Esophagus squamous epithelium (tissue), 5 donors: ENCODE data around the gene RGS8. TPM values are rescaled to one million over a fixed set of nuclear protein-coding genes. Genes with fewer than 3 reads are reported as not detected.
"Not testable (repeated sequence)": the region's sequence is repeated elsewhere in the genome, so short reads cannot be mapped to it uniquely, and the experiment has no call there.

ENCODE experiments used
- DNase-seq: peaks from one replicate; lab custom pipeline; 2025; lab: John Stamatoyannopoulos, UW
- H3K27ac ChIP-seq, 4 donors: fragments of 200-600 bp; sonication (generic); one replicate each; pipeline ENCODE4 v1.5.1; 2016 to 2019; ENCODE audit warnings: mild to moderate bottlenecking in 1 of 4
- H3K27me3 ChIP-seq, 4 donors: fragments of 200-600 bp; sonication (generic); 1 replicate in 3 of 4; 2 replicates in 1 of 4; pipeline versions ENCODE4 v1.5.1 to v1.6.0; 2017 to 2021; ENCODE audit warnings: antibody characterized with exemption in 1 of 4
- H3K36me3 ChIP-seq, 3 donors: fragments of 200-600 bp; sonication (generic); one replicate each; pipeline ENCODE4 v1.5.1; 2016 to 2019
- H3K4me1 ChIP-seq, 3 donors: fragments of 200-600 bp; sonication (generic); one replicate each; pipeline ENCODE4 v1.5.1; 2017 to 2019
- H3K4me3 ChIP-seq, 4 donors: fragments of 200-600 bp; sonication (generic); 1 replicate in 3 of 4; 2 replicates in 1 of 4; pipeline ENCODE4 v1.5.1; 2016 to 2019; ENCODE audit warnings: mild to moderate bottlenecking in 2 of 4, moderate library complexity in 1 of 4
- H3K9me3 ChIP-seq, 3 donors: fragments of 200-600 bp; sonication (generic); one replicate each; pipeline ENCODE4 v1.5.1; 2016 to 2019
- POLR2A ChIP-seq, 4 donors: fragments of 450-650 bp; IDR thresholded peaks; one replicate each; pipeline ENCODE4 v1.6.1; 2017; ENCODE audit warnings: antibody characterized with exemption in 4 of 4, mild to moderate bottlenecking in 4 of 4, moderate library complexity in 3 of 4
- whole genome bisulfite sequencing, 2 donors: methylation state at CpG; one replicate each; pipeline ENCODE4 v1.1.5; 2018; 5-methylcytosine and 5-hydroxymethylcytosine counted together
- intact Hi-C: fragments of 100-400 bp; cut with DNase I; formaldehyde crosslinking; loops from one replicate; pipeline ENCODE4 v1.15.0; 2022
- total RNA-seq, 4 donors: library from RNA; depleted of rRNA; stranded (reverse); fragments of >200 nt; gene quantifications; one replicate each; pipeline ENCODE4 v1.1.0, GENCODE V29; 2016
- TF ChIP-seq, protein P1 (sequence below), 6 experiments: fragments of 450-650 bp in 4 of 6; fragments of 200-600 bp in 2 of 6; sonication (generic) in 2 of 6; IDR thresholded peaks; one replicate each; pipeline ENCODE4 v1.5.1; 2016 to 2019; ENCODE audit warnings: antibody characterized with exemption in 6 of 6, mild to moderate bottlenecking in 4 of 6, moderate library complexity in 4 of 6
- donor health status: DM: yes; HTN: yes; CAD: no.

Gene RGS8
- total RNA-seq, 4 donors from 2014 or later, result not detected

DNA sequence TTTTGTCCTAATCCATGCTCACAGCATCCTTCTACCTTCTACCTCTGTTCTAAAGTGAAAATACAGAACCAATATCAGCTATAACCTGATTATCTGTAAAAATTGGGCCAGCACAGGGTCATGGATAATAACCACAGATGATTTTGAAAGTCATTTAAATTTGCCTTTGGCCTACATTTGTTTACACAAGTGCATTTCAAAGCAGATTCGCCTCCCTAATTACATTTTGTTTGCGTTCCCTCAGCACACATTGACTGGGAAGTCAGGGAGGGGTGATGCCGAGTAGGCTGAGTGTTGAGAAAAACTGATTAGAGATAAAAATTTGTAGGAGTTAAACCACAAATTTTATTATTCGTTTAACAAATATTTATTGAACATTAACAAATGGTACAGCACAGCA, 19.2 kb upstream of the RGS8 start:
- intact Hi-C loops, result no loop called here
- Histone ChIP-seq H3K27ac (no peak overlapping the region), H3K36me3 (no peaks in the 10 kb centered on the region), H3K4me1 (peaks cover 0 to 19% (median 6%) of the 10 kb centered on the region in 3 donors), H3K9me3 (no peaks in the 10 kb centered on the region), H3K27me3 (no peaks in the 10 kb centered on the region), H3K4me3 (no peak overlapping the region)
- no peak for DNase-seq
- TF ChIP-seq, protein P1, sequence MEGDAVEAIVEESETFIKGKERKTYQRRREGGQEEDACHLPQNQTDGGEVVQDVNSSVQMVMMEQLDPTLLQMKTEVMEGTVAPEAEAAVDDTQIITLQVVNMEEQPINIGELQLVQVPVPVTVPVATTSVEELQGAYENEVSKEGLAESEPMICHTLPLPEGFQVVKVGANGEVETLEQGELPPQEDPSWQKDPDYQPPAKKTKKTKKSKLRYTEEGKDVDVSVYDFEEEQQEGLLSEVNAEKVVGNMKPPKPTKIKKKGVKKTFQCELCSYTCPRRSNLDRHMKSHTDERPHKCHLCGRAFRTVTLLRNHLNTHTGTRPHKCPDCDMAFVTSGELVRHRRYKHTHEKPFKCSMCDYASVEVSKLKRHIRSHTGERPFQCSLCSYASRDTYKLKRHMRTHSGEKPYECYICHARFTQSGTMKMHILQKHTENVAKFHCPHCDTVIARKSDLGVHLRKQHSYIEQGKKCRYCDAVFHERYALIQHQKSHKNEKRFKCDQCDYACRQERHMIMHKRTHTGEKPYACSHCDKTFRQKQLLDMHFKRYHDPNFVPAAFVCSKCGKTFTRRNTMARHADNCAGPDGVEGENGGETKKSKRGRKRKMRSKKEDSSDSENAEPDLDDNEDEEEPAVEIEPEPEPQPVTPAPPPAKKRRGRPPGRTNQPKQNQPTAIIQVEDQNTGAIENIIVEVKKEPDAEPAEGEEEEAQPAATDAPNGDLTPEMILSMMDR (IDR thresholded peaks at IDR 0.05), result no peak
- TF ChIP-seq POLR2A (IDR thresholded peaks at IDR 0.05), result no peak
- 47 to 59% methylated on average over 4 of the region's 4 CpGs for WGBS, 2 donors

DNA sequence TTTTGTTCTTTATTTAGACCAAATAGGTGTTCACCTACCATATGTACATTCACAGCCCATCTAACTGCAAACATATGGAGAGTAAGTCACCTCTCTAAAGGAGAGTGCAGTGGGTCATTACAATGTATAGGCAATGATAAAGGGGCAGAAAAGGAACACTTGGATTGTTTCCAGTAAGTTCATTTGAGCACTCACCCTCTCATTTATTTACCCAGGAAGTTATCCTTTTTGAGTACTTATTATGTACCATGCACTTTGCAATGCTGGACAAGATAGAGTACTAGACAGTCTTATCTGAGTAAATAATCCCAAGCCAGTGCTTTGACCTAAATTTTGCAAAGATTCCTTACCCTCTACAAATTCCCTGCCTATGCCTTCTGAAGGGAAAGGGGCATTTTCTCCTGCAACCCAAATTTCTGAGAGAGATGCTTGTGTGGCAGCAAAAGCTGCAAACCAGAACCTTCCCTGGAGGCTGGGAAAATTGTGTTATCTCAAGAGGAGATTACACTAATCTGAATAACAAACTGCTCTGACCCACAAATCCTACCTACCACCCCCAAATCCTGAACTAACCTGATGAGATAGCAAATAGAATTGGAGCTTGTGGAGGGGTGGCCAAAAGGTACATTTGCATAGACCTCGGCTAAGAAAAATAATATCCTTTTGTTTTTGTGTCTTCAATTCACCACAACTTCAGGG, 18.6 kb upstream of the RGS8 start:
- no peak for DNase-seq
- Histone ChIP-seq H3K4me1 (peaks cover 0 to 21% (median 6%) of the 10 kb centered on the region in 3 donors), H3K9me3 (no peaks in the 10 kb centered on the region), H3K4me3 (no peak overlapping the region), H3K27me3 (no peaks in the 10 kb centered on the region), H3K27ac (no peak overlapping the region), H3K36me3 (no peaks in the 10 kb centered on the region)
- no peak for TF ChIP-seq POLR2A (IDR thresholded peaks at IDR 0.05)
- TF ChIP-seq, protein P1 (IDR thresholded peaks at IDR 0.05), result no peak
- WGBS, 2 donors, result 63 to 65% methylated on average over 1 of the region's 1 CpG
- intact Hi-C loops, result no loop called here

DNA sequence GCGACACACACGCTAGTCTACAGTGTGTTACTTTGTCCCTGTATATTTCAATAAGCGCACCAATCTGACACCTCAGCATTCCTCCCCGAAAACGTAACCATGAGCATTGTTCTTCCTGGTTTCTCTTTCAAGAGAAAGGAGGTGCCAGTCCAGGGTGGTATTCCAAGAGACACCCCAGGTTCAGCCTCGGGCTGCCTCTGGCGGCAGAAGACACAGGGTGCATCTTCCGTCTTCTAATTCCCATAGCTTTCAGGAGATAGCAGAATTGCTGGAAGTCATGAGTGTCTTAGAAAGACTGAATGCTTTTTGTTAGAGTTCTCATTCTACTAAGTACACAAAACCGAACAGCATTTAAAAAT, 15.9 kb upstream of the RGS8 start:
- peak overlapping the region; percentile 5 to 32 (median 22) for H3K4me3 ChIP-seq
- no peaks in the 10 kb centered on the region for H3K27me3 ChIP-seq
- WGBS, 2 donors, result 71 to 79% methylated on average over 9 of the region's 9 CpGs
- TF ChIP-seq POLR2A (IDR thresholded peaks at IDR 0.05), result no peak
- TF ChIP-seq, protein P1 (IDR thresholded peaks at IDR 0.05), result peak in 1 of 6 experiments; percentile 15
- intact Hi-C loops, result no loop called here
- H3K27ac ChIP-seq, result peak overlapping the region in 1 of 4 donors; percentile 43
- H3K9me3 ChIP-seq, result no peaks in the 10 kb centered on the region
- DNase-seq, result no peak
- H3K4me1 ChIP-seq, result peaks cover 0 to 21% (median 6%) of the 10 kb centered on the region in 3 donors
- H3K36me3 ChIP-seq, result no peaks in the 10 kb centered on the region

DNA sequence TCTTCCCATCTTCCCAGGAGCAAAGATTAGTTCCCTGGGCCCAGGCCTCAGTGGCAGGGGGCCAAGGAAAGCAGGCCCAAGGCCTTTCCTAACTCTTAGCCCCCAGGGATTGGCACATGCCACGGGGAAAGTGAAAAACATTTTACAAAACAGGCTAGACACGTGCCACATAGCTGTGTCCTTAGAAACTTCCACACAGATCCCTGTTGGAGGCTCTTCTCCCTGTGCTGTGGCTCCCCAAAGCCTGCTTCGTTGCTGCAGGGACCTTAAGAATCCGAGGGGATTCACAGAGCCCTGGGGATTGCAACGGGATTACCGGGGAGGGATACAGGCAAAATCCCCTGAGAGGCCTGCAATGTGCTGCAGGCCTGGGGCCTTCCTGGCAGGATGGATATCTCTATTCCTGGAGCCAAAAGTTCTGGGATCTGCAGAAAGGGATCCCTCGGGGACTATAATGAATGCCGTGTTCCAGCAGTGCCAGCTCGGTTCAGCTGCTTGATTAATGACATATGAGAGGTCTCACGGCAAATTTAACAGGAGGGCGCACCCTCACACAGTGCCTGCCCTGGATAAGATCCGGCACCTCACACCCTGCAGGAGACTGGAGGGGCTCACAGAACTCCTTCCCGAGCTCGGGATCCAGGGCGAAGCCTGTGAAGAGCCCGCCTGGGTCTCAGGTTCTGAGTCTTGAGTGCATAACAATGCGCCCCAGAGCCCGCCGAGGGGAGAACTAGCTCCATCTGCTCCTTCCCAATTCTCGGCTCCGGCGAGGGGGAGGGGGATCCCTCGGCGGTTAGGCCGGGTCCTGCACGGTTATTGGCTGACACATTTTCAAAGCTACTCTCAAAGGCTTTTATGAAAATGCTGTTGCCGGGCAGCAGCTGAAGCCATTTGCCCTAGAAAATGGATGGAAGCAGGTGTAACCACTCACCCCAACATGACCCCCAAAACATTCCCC, 15.3 kb upstream of the RGS8 start:
- H3K27ac ChIP-seq, result peak overlapping the region in 1 of 4 donors; percentile 43
- H3K27me3 ChIP-seq, result no peaks in the 10 kb centered on the region
- H3K9me3 ChIP-seq, result no peaks in the 10 kb centered on the region
- DNase-seq, result no peak
- intact Hi-C loops, result no loop called here
- no peaks in the 10 kb centered on the region for H3K36me3 ChIP-seq
- H3K4me1 ChIP-seq, result peaks cover 0 to 21% (median 6%) of the 10 kb centered on the region in 3 donors
- TF ChIP-seq, protein P1 (IDR thresholded peaks at IDR 0.05), result no peak
- TF ChIP-seq POLR2A (IDR thresholded peaks at IDR 0.05), result no peak
- peak overlapping the region; percentile 5 to 32 (median 22) for H3K4me3 ChIP-seq
- WGBS, 2 donors, result 18 to 35% methylated on average over 5 to 18 of the region's 27 CpGs

DNA sequence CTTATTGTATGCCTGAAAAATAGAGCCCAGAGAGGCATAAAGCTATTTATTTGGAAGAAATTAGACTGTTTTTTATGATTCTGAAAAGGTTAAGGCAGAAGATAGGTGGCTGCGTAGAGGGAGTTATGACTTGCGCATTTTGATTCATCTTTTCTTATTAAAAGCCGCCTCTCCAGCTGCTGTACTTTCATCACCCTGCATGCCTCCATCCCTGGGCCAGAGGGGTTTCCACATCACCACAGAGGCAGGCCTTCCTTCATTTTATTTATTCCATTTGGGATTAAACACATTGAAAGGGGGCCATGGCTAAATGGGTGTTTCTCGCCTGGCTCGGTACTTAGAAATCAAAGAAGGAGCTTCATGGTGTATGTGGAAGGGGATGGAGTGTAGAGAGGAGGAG, 14.6 kb upstream of the RGS8 start:
- Histone ChIP-seq H3K4me3 (no peak overlapping the region), H3K4me1 (peaks cover 0 to 21% (median 6%) of the 10 kb centered on the region in 3 donors), H3K27ac (no peak overlapping the region), H3K27me3 (no peaks in the 10 kb centered on the region), H3K9me3 (no peaks in the 10 kb centered on the region), H3K36me3 (no peaks in the 10 kb centered on the region)
- no peak for TF ChIP-seq POLR2A (IDR thresholded peaks at IDR 0.05)
- TF ChIP-seq, protein P1 (IDR thresholded peaks at IDR 0.05), result no peak
- WGBS, 2 donors, result 89 to 90% methylated on average over 4 to 5 of the region's 5 CpGs
- no peak for DNase-seq
- intact Hi-C loops, result no loop called here

DNA sequence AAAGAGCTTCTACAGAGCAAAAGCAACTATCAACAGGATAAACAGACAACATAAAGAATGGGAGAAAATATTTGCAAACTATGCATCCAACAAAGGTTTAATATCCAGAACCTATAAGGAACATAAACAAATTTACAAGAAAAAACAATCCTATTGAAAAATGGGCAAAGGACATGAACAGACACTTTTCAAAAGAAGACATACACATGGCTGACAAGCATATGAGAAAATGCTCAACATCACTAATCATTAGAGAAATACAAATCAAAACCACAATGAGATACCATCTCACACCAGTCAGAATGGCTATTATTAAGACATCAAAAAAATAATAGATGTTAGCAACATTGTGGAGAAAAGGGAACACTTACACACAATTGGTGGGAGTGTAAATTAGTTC, 8.8 kb upstream of the RGS8 start:
- H3K36me3 ChIP-seq, H3K27ac ChIP-seq, H3K27me3 ChIP-seq, H3K9me3 ChIP-seq, DNase-seq, H3K4me1 ChIP-seq, H3K4me3 ChIP-seq, intact Hi-C loops: not testable (repeated sequence)
